Loucy (cell line): Measurements from ENCODE around the gene VPS37C.

Experiments
- H2AFZ ChIP-seq: fragments of 200-600 bp; sonication (generic); 2 replicates; pipeline ENCODE4 v1.6.0; 2016; ENCODE audit warnings: antibody characterized with exemption, mild to moderate bottlenecking, low read length, moderate library complexity
- H3F3A ChIP-seq: fragments of 200-600 bp; 2 replicates; pipeline ENCODE4 v1.6.0; 2016; ENCODE audit warnings: antibody characterized with exemption, low read depth, mild to moderate bottlenecking
- H3K27me3 ChIP-seq: fragments of 200-600 bp; sonication (generic); 2 replicates; pipeline ENCODE4 v1.6.1; 2014; ENCODE audit warnings: low read length, mild to moderate bottlenecking; ENCODE audit not compliant: insufficient read depth, poor library complexity, severe bottlenecking
- H3K36me3 ChIP-seq: fragments of 200-600 bp; sonication (generic); 2 replicates; pipeline ENCODE4 v1.6.1; 2016; ENCODE audit warnings: low read length; ENCODE audit not compliant: insufficient read depth
- H3K4me1 ChIP-seq: fragments of 200-600 bp; sonication (generic); 2 replicates; pipeline ENCODE4 v1.5.1; 2014; ENCODE audit warnings: low read length, mild to moderate bottlenecking; ENCODE audit not compliant: insufficient read depth, poor library complexity, severe bottlenecking
- H3K4me2 ChIP-seq: fragments of 200-600 bp; sonication (generic); 2 replicates; pipeline ENCODE4 v1.6.0; 2014; ENCODE audit warnings: antibody characterized with exemption, low read length, low read depth, mild to moderate bottlenecking; ENCODE audit not compliant: poor library complexity, severe bottlenecking
- H3K4me3 ChIP-seq: fragments of 200-600 bp; sonication (generic); 2 replicates; pipeline ENCODE4 v1.5.1; 2014; ENCODE audit warnings: low read length, mild to moderate bottlenecking, mixed read lengths; ENCODE audit not compliant: poor library complexity, severe bottlenecking
- H3K79me2 ChIP-seq: fragments of 200-600 bp; sonication (generic); 2 replicates; pipeline ENCODE4 v1.6.1; 2014; ENCODE audit warnings: low read length; ENCODE audit not compliant: insufficient read depth
- H3K9ac ChIP-seq: fragments of 200-600 bp; sonication (generic); 2 replicates; pipeline ENCODE4 v1.6.0; 2014; ENCODE audit warnings: mild to moderate bottlenecking, low read depth, low read length, moderate library complexity; ENCODE audit not compliant: poor library complexity, severe bottlenecking
- H3K9me2 ChIP-seq: fragments of 200-600 bp; sonication (generic); replicated peaks from 2 replicates; pipeline ENCODE4 v1.6.1; 2016; ENCODE audit warnings: low read depth, low read length, mixed read lengths
- H3K9me3 ChIP-seq: fragments of 200-600 bp; sonication (generic); 2 replicates; pipeline ENCODE4 v1.6.1; 2014; ENCODE audit warnings: mild to moderate bottlenecking, antibody characterized with exemption, low read length, low read depth; ENCODE audit not compliant: insufficient read depth
- H4K20me1 ChIP-seq: fragments of 200-600 bp; sonication (generic); 2 replicates; pipeline ENCODE4 v1.6.0; 2014; ENCODE audit warnings: antibody characterized with exemption, low read length, mild to moderate bottlenecking; ENCODE audit not compliant: insufficient read depth, poor library complexity, severe bottlenecking
- CTCF ChIP-seq: fragments of 200-600 bp; sonication (generic); conservative IDR thresholded peaks from 2 replicates; pipeline ENCODE4 v1.5.1; 2014; ENCODE audit warnings: mild to moderate bottlenecking, antibody characterized with exemption, low read length
- EZH2phosphoT487 ChIP-seq: fragments of 200-600 bp; IDR thresholded peaks from 2 replicates; pipeline ENCODE4 v1.6.1; 2018; ENCODE audit warnings: antibody characterized with exemption, mild to moderate bottlenecking, moderate library complexity, borderline replicate concordance

Gene VPS37C

GRCh38 chr11:61104963-61105362, 56.3 kb downstream of the VPS37C start:
- H3K4me3 ChIP-seq: no peak overlapping the region
- H3K9me2 ChIP-seq: no peaks in the 10 kb centered on the region
- H3K9ac ChIP-seq: no peak overlapping the region
- no peak overlapping the region for H3K4me2 ChIP-seq
- H2AFZ ChIP-seq: no peak overlapping the region
- TF ChIP-seq EZH2phosphoT487 (no peak), CTCF (no peak)
- H3K27me3 ChIP-seq: no peaks in the 10 kb centered on the region
- H3K36me3 ChIP-seq: no peaks in the 10 kb centered on the region
- peaks cover 2% of the 10 kb centered on the region for H3K4me1 ChIP-seq
- no peaks in the 10 kb centered on the region for H3K79me2 ChIP-seq
- H3K9me3 ChIP-seq: no peaks in the 10 kb centered on the region
- H4K20me1 ChIP-seq: no peaks in the 10 kb centered on the region
- no peaks in the 10 kb centered on the region for H3F3A ChIP-seq

- no peaks in the 10 kb centered on the region for H3K9me3 ChIP-seq
- H3K9ac ChIP-seq: peak overlapping the region; percentile 16
- H3F3A ChIP-seq: no peaks in the 10 kb centered on the region
- H3K27me3 ChIP-seq: no peaks in the 10 kb centered on the region
- no peak overlapping the region for H3K4me2 ChIP-seq
- peaks cover 2% of the 10 kb centered on the region for H3K4me1 ChIP-seq
- no peak overlapping the region for H3K4me3 ChIP-seq
- no peaks in the 10 kb centered on the region for H3K9me2 ChIP-seq
- no peaks in the 10 kb centered on the region for H4K20me1 ChIP-seq
- H3K79me2 ChIP-seq: no peaks in the 10 kb centered on the region
- no peak overlapping the region for H2AFZ ChIP-seq
- H3K36me3 ChIP-seq: no peaks in the 10 kb centered on the region
- TF ChIP-seq EZH2phosphoT487 (no peak), CTCF (no peak)
These were observed 57.3 kb downstream of the VPS37C start for GRCh38 chr11:61103851-61104423.

GRCh38 chr11:61102667-61103571, 58.3 kb downstream of the VPS37C start:
- Histone ChIP-seq H2AFZ (no peak overlapping the region; the same call in 1 of the 2 replicates), H3K9ac (peak overlapping the region; percentile 16)
- TF ChIP-seq CTCF: no peak
- TF ChIP-seq EZH2phosphoT487: no peak

More at GRCh38 chr11:61102667-61103571, 58.3 kb downstream of the VPS37C start:
- Histone ChIP-seq H3K4me2 (no peak overlapping the region), H3F3A (no peaks in the 10 kb centered on the region), H3K9me2 (no peaks in the 10 kb centered on the region), H3K79me2 (no peaks in the 10 kb centered on the region), H3K4me3 (no peak overlapping the region), H3K36me3 (no peaks in the 10 kb centered on the region), H3K27me3 (no peaks in the 10 kb centered on the region), H4K20me1 (no peaks in the 10 kb centered on the region), H3K4me1 (peaks cover 2% of the 10 kb centered on the region), H3K9me3 (no peaks in the 10 kb centered on the region)
